ENCODE data around the gene KRT77.

Gene KRT77

GRCh38 chr12:52681526-52682380 is 21.6 kb downstream of the KRT77 start:
- H3K27me3 ChIP-seq (replicated peaks; ENCODE audit: control insufficient read depth, insufficient read depth, low read length, poor library complexity, severe bottlenecking), result no peaks in the 10 kb centered on the region
- H3K27ac ChIP-seq (ENCODE audit: insufficient read depth, low read length, poor library complexity, severe bottlenecking), result no peak overlapping the region
- H3K9me3 ChIP-seq (ENCODE audit: control insufficient read depth, low read length), result no peaks in the 10 kb centered on the region
- H3K36me3 ChIP-seq (ENCODE audit: control insufficient read depth, insufficient read depth, low read length), result no peaks in the 10 kb centered on the region
- H3K4me1 ChIP-seq (ENCODE audit: control insufficient read depth, insufficient read depth, low read length, poor library complexity, severe bottlenecking), result no peaks in the 10 kb centered on the region
- H3K4me3 ChIP-seq (ENCODE audit: insufficient read depth, low read depth, low read length, poor library complexity, severe bottlenecking), result no peak overlapping the region
- no peak for DNase-seq

GRCh38 chr12:52680363-52680762 is 23.0 kb downstream of the KRT77 start, which contains the start of gene KRT1:
Gene KRT1, minus strand, starts transcription at chr12:52680407. Its CDS starts 59 bp downstream, at chr12:52680348.
- Histone ChIP-seq H3K9me3 (ENCODE audit: control insufficient read depth, low read length) (no peaks in the 10 kb centered on the region), H3K36me3 (ENCODE audit: control insufficient read depth, insufficient read depth, low read length) (no peaks in the 10 kb centered on the region), H3K4me3 (ENCODE audit: insufficient read depth, low read depth, low read length, poor library complexity, severe bottlenecking) (no peak within 1 kb of the TSS), H3K27me3 (replicated peaks; ENCODE audit: control insufficient read depth, insufficient read depth, low read length, poor library complexity, severe bottlenecking) (no peaks in the 10 kb centered on the region), H3K27ac (ENCODE audit: insufficient read depth, low read length, poor library complexity, severe bottlenecking) (no peak within 1 kb of the TSS), H3K4me1 (ENCODE audit: control insufficient read depth, insufficient read depth, low read length, poor library complexity, severe bottlenecking) (no peaks in the 10 kb centered on the region)
- DNase-seq, result no peak

DNA sequence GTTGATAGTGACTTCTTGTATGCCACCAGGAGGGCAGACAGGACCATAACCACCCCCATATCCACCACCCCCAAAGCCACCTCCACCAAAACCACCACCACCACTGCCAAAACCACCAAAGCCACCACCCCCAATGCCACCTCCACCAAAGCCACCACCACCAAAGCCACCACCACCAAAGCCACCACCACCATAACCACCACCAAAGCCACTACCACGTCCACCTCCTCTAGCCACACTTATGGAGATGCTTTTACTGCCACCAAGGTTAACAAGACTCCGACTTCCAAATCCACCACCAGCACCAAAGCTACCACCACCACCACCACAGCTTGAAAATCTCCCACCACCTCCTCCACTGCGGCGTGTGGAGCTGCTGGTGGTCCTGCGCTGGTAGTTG is 23.4 kb downstream of the KRT77 start:
- Histone ChIP-seq H3K4me1 (ENCODE audit: control insufficient read depth, insufficient read depth, low read length, poor library complexity, severe bottlenecking) (no peaks in the 10 kb centered on the region), H3K4me3 (ENCODE audit: insufficient read depth, low read depth, low read length, poor library complexity, severe bottlenecking) (no peak overlapping the region), H3K36me3 (ENCODE audit: control insufficient read depth, insufficient read depth, low read length) (no peaks in the 10 kb centered on the region), H3K27ac (ENCODE audit: insufficient read depth, low read length, poor library complexity, severe bottlenecking) (no peak overlapping the region), H3K27me3 (replicated peaks; ENCODE audit: control insufficient read depth, insufficient read depth, low read length, poor library complexity, severe bottlenecking) (no peaks in the 10 kb centered on the region), H3K9me3 (ENCODE audit: control insufficient read depth, low read length) (no peaks in the 10 kb centered on the region)
- no peak for DNase-seq

GRCh38 chr12:52677671-52678070 is 25.7 kb downstream of the KRT77 start:
- Histone ChIP-seq H3K27ac (ENCODE audit: insufficient read depth, low read length, poor library complexity, severe bottlenecking) (no peak overlapping the region), H3K27me3 (replicated peaks; ENCODE audit: control insufficient read depth, insufficient read depth, low read length, poor library complexity, severe bottlenecking) (no peaks in the 10 kb centered on the region), H3K36me3 (ENCODE audit: control insufficient read depth, insufficient read depth, low read length) (no peaks in the 10 kb centered on the region), H3K4me3 (ENCODE audit: insufficient read depth, low read depth, low read length, poor library complexity, severe bottlenecking) (no peak overlapping the region), H3K9me3 (ENCODE audit: control insufficient read depth, low read length) (no peaks in the 10 kb centered on the region), H3K4me1 (ENCODE audit: control insufficient read depth, insufficient read depth, low read length, poor library complexity, severe bottlenecking) (no peaks in the 10 kb centered on the region)
- no peak for DNase-seq

- no peak for DNase-seq
- Histone ChIP-seq H3K27ac (ENCODE audit: insufficient read depth, low read length, poor library complexity, severe bottlenecking) (no peak overlapping the region), H3K36me3 (ENCODE audit: control insufficient read depth, insufficient read depth, low read length) (no peaks in the 10 kb centered on the region), H3K4me1 (ENCODE audit: control insufficient read depth, insufficient read depth, low read length, poor library complexity, severe bottlenecking) (no peaks in the 10 kb centered on the region), H3K4me3 (ENCODE audit: insufficient read depth, low read depth, low read length, poor library complexity, severe bottlenecking) (no peak overlapping the region), H3K9me3 (ENCODE audit: control insufficient read depth, low read length) (no peaks in the 10 kb centered on the region), H3K27me3 (replicated peaks; ENCODE audit: control insufficient read depth, insufficient read depth, low read length, poor library complexity, severe bottlenecking) (no peaks in the 10 kb centered on the region)
These were observed 26.2 kb downstream of the KRT77 start for GRCh38 chr12:52677126-52677525.

DNA sequence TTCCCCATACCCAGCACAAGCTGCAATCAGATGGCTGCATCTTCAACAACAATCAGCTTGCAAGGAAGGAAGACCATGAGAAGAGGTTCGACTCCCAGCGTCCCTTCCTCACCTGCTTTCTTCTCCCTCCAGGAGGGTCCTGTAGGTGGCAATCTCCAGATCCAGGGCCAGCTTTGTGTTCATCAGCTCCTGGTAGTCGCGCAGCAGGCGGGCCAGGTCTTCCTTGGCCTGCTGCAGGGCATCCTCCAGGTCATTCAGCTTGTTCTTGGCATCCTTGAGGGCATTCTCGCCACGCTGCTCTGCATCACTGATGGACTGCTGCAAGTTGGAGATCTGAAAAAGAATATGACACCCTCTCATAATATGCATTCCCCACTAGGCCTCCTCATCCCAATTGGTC is 27.2 kb downstream of the KRT77 start:
- no peak for DNase-seq
- H3K4me3 ChIP-seq (ENCODE audit: insufficient read depth, low read depth, low read length, poor library complexity, severe bottlenecking), result no peak overlapping the region
- no peaks in the 10 kb centered on the region for H3K36me3 ChIP-seq (ENCODE audit: control insufficient read depth, insufficient read depth, low read length)
- no peak overlapping the region for H3K27ac ChIP-seq (ENCODE audit: insufficient read depth, low read length, poor library complexity, severe bottlenecking)
- no peaks in the 10 kb centered on the region for H3K4me1 ChIP-seq (ENCODE audit: control insufficient read depth, insufficient read depth, low read length, poor library complexity, severe bottlenecking)
- H3K27me3 ChIP-seq (replicated peaks; ENCODE audit: control insufficient read depth, insufficient read depth, low read length, poor library complexity, severe bottlenecking), result no peaks in the 10 kb centered on the region
- H3K9me3 ChIP-seq (ENCODE audit: control insufficient read depth, low read length), result no peaks in the 10 kb centered on the region

DNA sequence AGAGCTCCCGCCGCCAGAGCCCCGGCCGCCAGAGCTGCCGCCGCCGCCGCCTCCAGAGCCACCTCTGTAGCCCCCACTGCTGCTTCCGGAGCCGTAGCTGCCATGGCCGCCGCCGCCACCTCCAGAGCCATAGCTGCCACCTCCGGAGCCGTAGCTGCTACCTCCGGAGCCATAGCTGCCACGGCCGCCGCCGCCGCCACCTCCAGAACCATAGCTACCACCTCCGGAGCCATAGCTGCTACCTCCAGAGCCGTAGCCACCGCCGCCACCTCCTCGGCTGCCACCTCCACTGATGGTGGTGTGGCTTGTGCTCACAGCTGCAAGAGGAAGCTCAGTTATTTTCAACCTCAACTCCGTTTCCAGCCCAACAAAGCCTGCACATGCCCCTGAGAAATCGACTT is 28.0 kb downstream of the KRT77 start:
- Histone ChIP-seq H3K4me3 (ENCODE audit: insufficient read depth, low read depth, low read length, poor library complexity, severe bottlenecking) (no peak overlapping the region), H3K9me3 (ENCODE audit: control insufficient read depth, low read length) (no peaks in the 10 kb centered on the region), H3K27me3 (replicated peaks; ENCODE audit: control insufficient read depth, insufficient read depth, low read length, poor library complexity, severe bottlenecking) (no peaks in the 10 kb centered on the region), H3K4me1 (ENCODE audit: control insufficient read depth, insufficient read depth, low read length, poor library complexity, severe bottlenecking) (no peaks in the 10 kb centered on the region), H3K36me3 (ENCODE audit: control insufficient read depth, insufficient read depth, low read length) (no peaks in the 10 kb centered on the region), H3K27ac (ENCODE audit: insufficient read depth, low read length, poor library complexity, severe bottlenecking) (no peak overlapping the region)
- no peak for DNase-seq

GRCh38 chr12:52674433-52674775 is 28.9 kb downstream of the KRT77 start:
- DNase-seq, result no peak
- Histone ChIP-seq H3K27ac (ENCODE audit: insufficient read depth, low read length, poor library complexity, severe bottlenecking) (no peak overlapping the region), H3K9me3 (ENCODE audit: control insufficient read depth, low read length) (no peaks in the 10 kb centered on the region), H3K27me3 (replicated peaks; ENCODE audit: control insufficient read depth, insufficient read depth, low read length, poor library complexity, severe bottlenecking) (no peaks in the 10 kb centered on the region), H3K4me3 (ENCODE audit: insufficient read depth, low read depth, low read length, poor library complexity, severe bottlenecking) (no peak overlapping the region), H3K36me3 (ENCODE audit: control insufficient read depth, insufficient read depth, low read length) (no peaks in the 10 kb centered on the region), H3K4me1 (ENCODE audit: control insufficient read depth, insufficient read depth, low read length, poor library complexity, severe bottlenecking) (no peaks in the 10 kb centered on the region)

- H3K4me1 ChIP-seq (ENCODE audit: control insufficient read depth, insufficient read depth, low read length, poor library complexity, severe bottlenecking), result no peaks in the 10 kb centered on the region
- no peak overlapping the region for H3K27ac ChIP-seq (ENCODE audit: insufficient read depth, low read length, poor library complexity, severe bottlenecking)
- no peaks in the 10 kb centered on the region for H3K36me3 ChIP-seq (ENCODE audit: control insufficient read depth, insufficient read depth, low read length)
- DNase-seq, result no peak
- no peaks in the 10 kb centered on the region for H3K9me3 ChIP-seq (ENCODE audit: control insufficient read depth, low read length)
- H3K4me3 ChIP-seq (ENCODE audit: insufficient read depth, low read depth, low read length, poor library complexity, severe bottlenecking), result no peak overlapping the region
- H3K27me3 ChIP-seq (replicated peaks; ENCODE audit: control insufficient read depth, insufficient read depth, low read length, poor library complexity, severe bottlenecking), result no peaks in the 10 kb centered on the region
These were observed 29.5 kb downstream of the KRT77 start for GRCh38 chr12:52673713-52674432.

- H3K36me3 ChIP-seq (ENCODE audit: control insufficient read depth, insufficient read depth, low read length), result no peaks in the 10 kb centered on the region
- no peak overlapping the region for H3K4me3 ChIP-seq (ENCODE audit: insufficient read depth, low read depth, low read length, poor library complexity, severe bottlenecking)
- no peak overlapping the region for H3K27ac ChIP-seq (ENCODE audit: insufficient read depth, low read length, poor library complexity, severe bottlenecking)
- no peaks in the 10 kb centered on the region for H3K9me3 ChIP-seq (ENCODE audit: control insufficient read depth, low read length)
- no peaks in the 10 kb centered on the region for H3K4me1 ChIP-seq (ENCODE audit: control insufficient read depth, insufficient read depth, low read length, poor library complexity, severe bottlenecking)
- H3K27me3 ChIP-seq (replicated peaks; ENCODE audit: control insufficient read depth, insufficient read depth, low read length, poor library complexity, severe bottlenecking), result no peaks in the 10 kb centered on the region
- DNase-seq, result no peak
These were observed 30.1 kb downstream of the KRT77 start for GRCh38 chr12:52673217-52673616.

Data from effector memory CD4-positive, alpha-beta T cell (primary cell).